ENCODE measurements around the gene SF3B3.

Gene SF3B3

GRCh38 chr16:70561623-70562022, 38.0 kb downstream of the SF3B3 start:
- H3K4me3 ChIP-seq (ENCODE audit: control insufficient read depth, low read depth, low read length) = no peak overlapping the region
- DNase-seq (ENCODE audit: low read depth) = no peak
- TF ChIP-seq, protein P1, sequence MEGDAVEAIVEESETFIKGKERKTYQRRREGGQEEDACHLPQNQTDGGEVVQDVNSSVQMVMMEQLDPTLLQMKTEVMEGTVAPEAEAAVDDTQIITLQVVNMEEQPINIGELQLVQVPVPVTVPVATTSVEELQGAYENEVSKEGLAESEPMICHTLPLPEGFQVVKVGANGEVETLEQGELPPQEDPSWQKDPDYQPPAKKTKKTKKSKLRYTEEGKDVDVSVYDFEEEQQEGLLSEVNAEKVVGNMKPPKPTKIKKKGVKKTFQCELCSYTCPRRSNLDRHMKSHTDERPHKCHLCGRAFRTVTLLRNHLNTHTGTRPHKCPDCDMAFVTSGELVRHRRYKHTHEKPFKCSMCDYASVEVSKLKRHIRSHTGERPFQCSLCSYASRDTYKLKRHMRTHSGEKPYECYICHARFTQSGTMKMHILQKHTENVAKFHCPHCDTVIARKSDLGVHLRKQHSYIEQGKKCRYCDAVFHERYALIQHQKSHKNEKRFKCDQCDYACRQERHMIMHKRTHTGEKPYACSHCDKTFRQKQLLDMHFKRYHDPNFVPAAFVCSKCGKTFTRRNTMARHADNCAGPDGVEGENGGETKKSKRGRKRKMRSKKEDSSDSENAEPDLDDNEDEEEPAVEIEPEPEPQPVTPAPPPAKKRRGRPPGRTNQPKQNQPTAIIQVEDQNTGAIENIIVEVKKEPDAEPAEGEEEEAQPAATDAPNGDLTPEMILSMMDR (IDR thresholded peaks at IDR 0.05; ENCODE audit: control insufficient read depth, insufficient read depth, low read depth, low read length, missing control alignments) = no peak

GRCh38 chr16:70563636-70564035, 40.0 kb downstream of the SF3B3 start:
- no peak overlapping the region for H3K4me3 ChIP-seq (ENCODE audit: control insufficient read depth, low read depth, low read length)
- DNase-seq (ENCODE audit: low read depth) = peak; percentile 73
- TF ChIP-seq, protein P1 (IDR thresholded peaks at IDR 0.05; ENCODE audit: control insufficient read depth, insufficient read depth, low read depth, low read length, missing control alignments) = no peak

- TF ChIP-seq, protein P1 (IDR thresholded peaks at IDR 0.05; ENCODE audit: control insufficient read depth, insufficient read depth, low read depth, low read length, missing control alignments) = no peak
- no peak for DNase-seq (ENCODE audit: low read depth)
- H3K4me3 ChIP-seq (ENCODE audit: control insufficient read depth, low read depth, low read length) = no peak overlapping the region
Measured at GRCh38 chr16:70565053-70565452, 41.4 kb downstream of the SF3B3 start.

DNA sequence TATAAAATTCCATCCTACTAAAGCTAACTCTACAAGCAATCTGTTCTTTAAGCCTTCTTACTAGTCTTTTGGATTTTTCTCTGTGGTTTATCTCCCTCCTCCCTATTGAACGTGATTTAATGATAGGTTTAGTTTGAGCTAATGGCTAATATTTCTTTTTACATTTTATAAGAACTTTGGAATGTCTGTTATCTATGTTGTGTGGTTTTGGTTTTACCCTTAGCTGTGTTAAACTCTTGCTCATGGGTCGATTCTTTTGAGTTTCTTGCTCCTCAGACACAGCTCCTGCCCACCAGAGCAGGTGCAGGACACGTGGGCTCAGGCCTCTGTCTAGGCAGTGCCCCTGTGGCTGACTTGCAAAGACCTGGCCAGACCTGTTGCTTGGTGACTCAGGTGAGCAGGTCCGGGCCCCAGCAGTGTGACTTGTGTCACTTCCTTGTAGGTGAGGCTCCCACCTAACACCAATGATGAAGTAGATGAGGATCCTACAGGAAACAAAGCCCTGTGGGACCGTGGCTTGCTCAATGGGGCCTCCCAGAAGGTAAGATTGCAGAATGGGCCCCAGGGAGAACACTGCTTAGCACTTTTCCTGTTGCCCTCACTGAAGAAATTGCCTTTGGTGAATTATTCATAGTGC, 45.1 kb downstream of the SF3B3 start:
- TF ChIP-seq, protein P1 (IDR thresholded peaks at IDR 0.05; ENCODE audit: control insufficient read depth, insufficient read depth, low read depth, low read length, missing control alignments) = no peak
- no peak overlapping the region for H3K4me3 ChIP-seq (ENCODE audit: control insufficient read depth, low read depth, low read length)
- DNase-seq (ENCODE audit: low read depth) = no peak

- no peak for DNase-seq (ENCODE audit: low read depth)
- no peak overlapping the region for H3K4me3 ChIP-seq (ENCODE audit: control insufficient read depth, low read depth, low read length)
- TF ChIP-seq, protein P1 (IDR thresholded peaks at IDR 0.05; ENCODE audit: control insufficient read depth, insufficient read depth, low read depth, low read length, missing control alignments) = no peak
Measured at GRCh38 chr16:70569752-70570151, 46.1 kb downstream of the SF3B3 start.

GRCh38 chr16:70570967-70571570, 47.5 kb downstream of the SF3B3 start:
- TF ChIP-seq, protein P1 (IDR thresholded peaks at IDR 0.05; ENCODE audit: control insufficient read depth, insufficient read depth, low read depth, low read length, missing control alignments) = no peak
- no peak overlapping the region for H3K4me3 ChIP-seq (ENCODE audit: control insufficient read depth, low read depth, low read length)
- no peak for DNase-seq (ENCODE audit: low read depth)
